ENCODE measurements around the gene GPR84. TPM values are rescaled to one million over a fixed set of nuclear protein-coding genes. Genes with fewer than 3 reads are reported as not detected.

Gene GPR84
- total and polyA plus RNA-seq, 9 of the 15 experiments (the other 6 are each of a cell fraction or from before 2014, with no cell fraction given) = 0.07 to 0.18 (median 0.11) TPM; not detected in 5

GRCh38 chr12:54358945-54359761 is 5.1 kb downstream of the GPR84 start (continued):
- TF ChIP-seq E2F6 (IDR thresholded peaks at IDR 0.05; ENCODE audit: borderline replicate concordance in 1 of 2, extremely low read depth in 1 of 2, insufficient read depth in 1 of 2, insufficient read length in 1 of 2, low read depth in 1 of 2, low read length in 1 of 2, poor library complexity in 1 of 2, severe bottlenecking in 1 of 2) (peak; percentile 71 to 82), ELF2 (CRISPR knock-in tag; IDR thresholded peaks at IDR 0.05) (no peak), RFX5 (IDR thresholded peaks at IDR 0.05; ENCODE audit: low read depth, low read length) (peak; percentile 56; the same call in 1 of the 2 replicates), CBFB (CRISPR knock-in tag; IDR thresholded peaks at IDR 0.05) (0 out of 2 replicates have a peak, but pooled peaks have one; percentile 32), ARID2 (IDR thresholded peaks at IDR 0.05) (no peak), ZNF609 (CRISPR knock-in tag; IDR thresholded peaks at IDR 0.05; ENCODE audit: borderline replicate concordance) (no peak), PPARD (CRISPR knock-in tag; IDR thresholded peaks at IDR 0.05) (no peak), ZNF197 (CRISPR knock-in tag; IDR thresholded peaks at IDR 0.05; ENCODE audit: low read depth) (no peak; the same call in 1 of the 2 replicates), ZNF354B (CRISPR knock-in tag; IDR thresholded peaks at IDR 0.05) (no peak), PTBP1 (IDR thresholded peaks at IDR 0.05; ENCODE audit: low read depth, low read length) (no peak), SMC3 (conservative IDR thresholded peaks at IDR 0.05; ENCODE audit: insufficient read depth, low read depth, low read length) (no peak)
- TF ChIP-seq, protein P1, sequence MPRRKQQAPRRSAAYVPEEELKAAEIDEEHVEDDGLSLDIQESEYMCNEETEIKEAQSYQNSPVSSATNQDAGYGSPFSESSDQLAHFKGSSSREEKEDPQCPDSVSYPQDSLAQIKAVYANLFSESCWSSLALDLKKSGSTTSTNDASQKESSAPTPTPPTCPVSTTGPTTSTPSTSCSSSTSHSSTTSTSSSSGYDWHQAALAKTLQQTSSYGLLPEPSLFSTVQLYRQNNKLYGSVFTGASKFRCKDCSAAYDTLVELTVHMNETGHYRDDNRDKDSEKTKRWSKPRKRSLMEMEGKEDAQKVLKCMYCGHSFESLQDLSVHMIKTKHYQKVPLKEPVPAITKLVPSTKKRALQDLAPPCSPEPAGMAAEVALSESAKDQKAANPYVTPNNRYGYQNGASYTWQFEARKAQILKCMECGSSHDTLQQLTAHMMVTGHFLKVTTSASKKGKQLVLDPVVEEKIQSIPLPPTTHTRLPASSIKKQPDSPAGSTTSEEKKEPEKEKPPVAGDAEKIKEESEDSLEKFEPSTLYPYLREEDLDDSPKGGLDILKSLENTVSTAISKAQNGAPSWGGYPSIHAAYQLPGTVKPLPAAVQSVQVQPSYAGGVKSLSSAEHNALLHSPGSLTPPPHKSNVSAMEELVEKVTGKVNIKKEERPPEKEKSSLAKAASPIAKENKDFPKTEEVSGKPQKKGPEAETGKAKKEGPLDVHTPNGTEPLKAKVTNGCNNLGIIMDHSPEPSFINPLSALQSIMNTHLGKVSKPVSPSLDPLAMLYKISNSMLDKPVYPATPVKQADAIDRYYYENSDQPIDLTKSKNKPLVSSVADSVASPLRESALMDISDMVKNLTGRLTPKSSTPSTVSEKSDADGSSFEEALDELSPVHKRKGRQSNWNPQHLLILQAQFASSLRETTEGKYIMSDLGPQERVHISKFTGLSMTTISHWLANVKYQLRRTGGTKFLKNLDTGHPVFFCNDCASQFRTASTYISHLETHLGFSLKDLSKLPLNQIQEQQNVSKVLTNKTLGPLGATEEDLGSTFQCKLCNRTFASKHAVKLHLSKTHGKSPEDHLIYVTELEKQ (CRISPR knock-in tag; IDR thresholded peaks at IDR 0.05) = no peak

All from K562 (cell line).